Sigmoid colon (tissue), 4 donors: ENCODE data around the gene WDHD1.

ENCODE experiments used
- CTCF ChIP-seq, 4 experiments: fragments of 450-650 bp in 3 of 4; fragments of 200-600 bp in 1 of 4; IDR thresholded peaks; one replicate each; pipeline ENCODE4 v1.5.1; 2016 to 2019; ENCODE audit warnings: antibody characterized with exemption in 4 of 4, mild to moderate bottlenecking in 3 of 4, moderate library complexity in 2 of 4
- EP300 ChIP-seq, 4 donors: sonication (generic); formaldehyde crosslinking; IDR thresholded peaks; one replicate each; pipeline ENCODE4 v1.6.1; 2017; ENCODE audit warnings: antibody characterized with exemption in 4 of 4

GRCh38 chr14:55051165-55051422 lies 24.2 kb upstream of the WDHD1 start:
- TF ChIP-seq CTCF (IDR thresholded peaks at IDR 0.05) (no peak), EP300 (IDR thresholded peaks at IDR 0.05) (no peak)
